Measurements from ENCODE around the gene BORCS5.

Gene BORCS5

DNA sequence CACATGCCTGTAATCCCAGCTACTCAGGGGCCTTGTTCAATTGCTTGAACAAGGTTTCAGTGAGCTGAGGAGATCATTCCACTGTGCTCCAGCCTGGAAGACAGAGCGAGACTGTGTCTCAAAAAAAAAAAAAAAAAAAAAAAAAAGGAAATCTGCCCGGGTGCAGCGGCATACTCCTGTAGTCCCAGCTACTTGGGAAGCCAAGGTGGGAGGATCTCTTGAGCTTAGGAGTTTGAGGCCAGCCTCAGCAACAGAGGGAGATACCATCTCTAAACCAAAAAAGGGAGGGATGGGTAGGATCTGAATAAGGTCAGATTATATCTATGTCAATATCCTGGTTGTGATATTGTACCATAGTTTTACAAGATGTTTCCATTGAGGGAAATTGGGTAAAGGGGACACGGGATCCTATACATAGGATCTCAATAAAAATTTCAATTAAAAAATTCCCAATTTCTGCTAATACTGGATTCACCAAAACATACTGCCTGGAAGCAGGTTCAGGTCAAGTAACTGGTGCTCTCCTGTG is 76.4 kb downstream of the BORCS5 start:
- no peak for DNase-seq (ENCODE audit: low spot score)

DNA sequence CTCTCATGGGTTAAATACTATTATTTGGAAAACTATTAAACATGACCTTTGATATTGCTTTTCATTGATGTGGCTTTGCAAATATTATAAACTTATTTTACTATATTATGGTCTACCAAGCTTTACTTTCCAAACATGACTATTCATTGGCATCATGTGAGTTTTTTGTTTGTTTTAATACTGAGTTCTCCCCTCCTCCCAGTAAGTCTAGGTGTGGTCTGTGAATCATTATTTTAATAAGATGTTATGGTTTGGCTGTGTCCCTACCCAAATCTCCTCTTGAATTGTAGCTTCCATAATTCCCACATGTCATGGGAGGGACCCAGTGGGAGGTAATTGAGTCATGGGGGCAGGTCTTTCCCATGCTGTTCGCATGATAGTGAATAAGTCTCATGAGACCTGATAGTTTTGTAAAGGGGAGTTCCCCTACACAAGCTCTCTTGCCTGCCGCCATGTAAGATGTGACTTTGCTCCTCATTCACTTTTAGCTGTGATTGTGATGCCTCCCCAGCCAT is 80.0 kb downstream of the BORCS5 start:
- no peak for DNase-seq (ENCODE audit: low spot score)

DNA sequence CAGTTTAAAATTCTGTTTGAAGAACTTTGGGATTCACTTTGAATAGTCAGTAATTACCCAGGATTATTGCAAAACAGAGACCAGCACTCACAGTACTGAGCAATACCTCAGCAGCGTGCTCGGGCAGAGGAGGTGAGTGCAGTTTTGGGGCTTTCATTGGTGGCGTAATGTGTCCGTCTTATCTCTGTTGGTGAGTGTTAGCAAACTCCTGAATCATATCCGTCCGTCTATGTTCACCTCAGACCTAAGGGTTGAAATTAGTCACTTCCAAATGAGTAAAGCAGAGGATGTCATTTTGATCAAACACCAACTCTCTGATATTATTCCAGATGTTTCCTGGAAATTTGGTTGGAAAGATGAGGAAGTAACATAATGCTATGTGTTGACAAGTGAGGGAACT is 82.8 kb downstream of the BORCS5 start:
- DNase-seq (ENCODE audit: low spot score) = no peak

DNA sequence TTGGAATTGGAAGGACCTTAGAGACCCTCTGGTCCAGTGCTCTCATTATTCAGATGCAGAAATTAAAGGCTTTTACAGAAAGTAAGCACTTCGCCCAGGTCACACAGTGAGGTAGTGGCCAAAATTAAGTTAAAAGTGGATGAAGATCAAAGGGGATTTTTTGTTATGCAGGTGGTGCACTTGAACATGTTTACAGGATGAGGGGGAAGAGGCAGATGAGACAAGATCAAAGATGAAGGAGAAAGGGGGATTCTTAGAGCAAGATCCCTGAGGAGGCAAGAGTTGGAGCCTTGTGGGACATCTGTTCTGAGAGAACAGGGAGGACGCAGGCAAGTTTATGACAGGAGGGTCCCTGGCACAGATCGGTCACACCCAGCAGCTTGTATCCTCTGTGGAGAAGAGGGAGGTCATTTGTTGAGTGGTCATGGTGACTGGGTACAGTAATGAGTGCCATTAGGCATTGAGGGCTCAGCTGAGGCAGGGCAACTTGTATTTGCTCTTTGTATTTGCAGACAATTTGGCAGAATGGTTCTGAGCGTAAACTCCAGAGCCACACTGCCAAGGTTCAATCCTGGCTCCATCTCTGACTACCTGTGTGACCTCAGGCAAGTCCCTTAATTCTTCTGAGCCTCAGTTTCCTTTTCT is 84.0 kb downstream of the BORCS5 start:
- DNase-seq (ENCODE audit: low spot score) = no peak

DNA sequence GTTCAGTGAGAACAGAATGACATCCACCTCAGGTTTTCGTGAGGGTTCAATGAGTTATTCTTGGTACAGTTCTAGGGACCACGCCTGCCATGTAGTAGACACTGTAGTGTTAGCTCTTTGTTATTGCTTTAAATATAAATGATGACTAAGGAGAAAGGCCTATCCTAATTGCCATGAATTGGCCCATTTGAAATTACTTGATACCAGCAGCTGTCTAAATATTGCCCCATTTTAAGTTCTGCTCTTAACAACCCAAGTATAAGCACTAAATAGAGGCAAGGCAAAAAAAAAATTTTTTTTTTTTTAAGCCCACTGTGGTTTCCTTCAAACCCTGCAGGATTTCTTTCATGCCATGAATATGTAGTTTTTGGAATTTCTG is 84.5 kb downstream of the BORCS5 start:
- no peak for DNase-seq (ENCODE audit: low spot score)

DNA sequence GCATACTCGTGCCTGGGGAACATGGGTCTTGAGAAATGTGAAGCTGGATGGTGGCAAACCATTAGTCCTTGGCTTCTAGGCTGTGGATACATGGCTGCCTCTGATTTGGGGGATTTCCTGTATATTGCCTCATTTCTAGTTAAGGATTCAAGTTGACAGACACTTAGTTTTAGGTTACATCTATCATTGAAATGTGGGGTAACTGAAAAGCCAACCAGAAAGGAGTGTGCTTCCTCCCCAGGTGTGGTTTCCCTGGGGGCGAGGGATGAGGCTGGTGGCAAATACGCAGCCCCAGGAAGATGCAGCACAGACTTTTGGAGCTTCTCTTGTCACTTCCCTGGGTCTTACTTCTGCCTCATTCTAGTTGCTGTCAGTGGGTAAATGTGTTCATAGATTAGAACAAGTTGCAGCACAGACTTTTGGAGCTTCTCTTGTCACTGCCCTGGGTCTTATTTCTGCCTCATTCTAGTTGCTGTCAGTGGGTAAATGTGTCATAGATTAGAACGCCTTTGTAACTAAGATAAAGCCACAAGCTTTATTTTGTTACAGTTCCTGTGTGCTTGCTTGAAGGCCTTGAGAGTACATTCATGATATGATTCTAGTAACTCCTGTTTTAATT is 85.1 kb downstream of the BORCS5 start:
- no peak for DNase-seq (ENCODE audit: low spot score)

DNA sequence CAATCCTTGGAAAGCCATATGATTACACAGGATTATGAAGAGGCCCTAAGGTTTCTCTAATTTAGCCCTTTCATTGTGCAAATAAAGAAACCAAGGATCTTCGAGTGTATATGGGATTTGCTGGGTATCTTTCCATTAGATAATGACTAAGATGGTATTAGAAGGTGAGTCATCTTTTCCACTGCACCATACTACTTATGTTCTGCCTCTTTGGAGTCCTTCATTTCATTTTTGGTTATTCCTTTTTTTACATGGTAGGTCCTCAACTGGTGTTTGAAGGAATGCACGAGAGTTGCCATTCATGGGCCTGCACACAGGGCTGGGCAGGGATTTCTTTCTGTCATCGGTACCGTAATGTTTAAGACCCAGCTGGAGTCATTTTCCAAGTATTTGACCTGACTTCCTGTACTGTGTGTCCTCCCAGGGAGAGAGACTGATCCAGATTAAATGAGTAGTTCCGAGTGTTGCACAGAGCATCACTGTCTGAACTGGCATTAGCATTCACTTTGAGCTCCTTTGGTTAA is 85.7 kb downstream of the BORCS5 start:
- DNase-seq (ENCODE audit: low spot score) = no peak

DNA sequence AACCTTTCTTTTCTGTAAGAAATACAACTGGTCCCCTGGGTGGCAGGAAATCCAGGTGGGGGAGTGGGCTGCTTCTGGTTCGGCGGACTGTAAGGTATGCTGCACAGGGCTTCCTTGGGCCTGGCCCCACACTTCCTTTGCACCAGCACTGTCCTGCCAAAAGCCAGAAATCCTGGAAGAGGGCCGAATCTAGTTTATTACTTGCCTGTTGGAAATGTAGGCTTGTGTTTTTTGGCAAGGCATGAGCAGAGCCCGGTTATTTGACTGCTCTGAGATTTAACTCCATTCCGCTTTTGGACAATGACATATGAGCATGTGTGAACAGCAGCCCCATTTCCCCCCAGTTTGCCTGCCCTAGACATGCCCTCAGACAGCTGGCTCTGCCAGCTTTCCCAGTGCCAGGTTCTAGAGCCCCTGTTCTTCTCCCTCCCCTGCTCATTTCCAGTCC is 86.6 kb downstream of the BORCS5 start:
- no peak for DNase-seq (ENCODE audit: low spot score)

DNA sequence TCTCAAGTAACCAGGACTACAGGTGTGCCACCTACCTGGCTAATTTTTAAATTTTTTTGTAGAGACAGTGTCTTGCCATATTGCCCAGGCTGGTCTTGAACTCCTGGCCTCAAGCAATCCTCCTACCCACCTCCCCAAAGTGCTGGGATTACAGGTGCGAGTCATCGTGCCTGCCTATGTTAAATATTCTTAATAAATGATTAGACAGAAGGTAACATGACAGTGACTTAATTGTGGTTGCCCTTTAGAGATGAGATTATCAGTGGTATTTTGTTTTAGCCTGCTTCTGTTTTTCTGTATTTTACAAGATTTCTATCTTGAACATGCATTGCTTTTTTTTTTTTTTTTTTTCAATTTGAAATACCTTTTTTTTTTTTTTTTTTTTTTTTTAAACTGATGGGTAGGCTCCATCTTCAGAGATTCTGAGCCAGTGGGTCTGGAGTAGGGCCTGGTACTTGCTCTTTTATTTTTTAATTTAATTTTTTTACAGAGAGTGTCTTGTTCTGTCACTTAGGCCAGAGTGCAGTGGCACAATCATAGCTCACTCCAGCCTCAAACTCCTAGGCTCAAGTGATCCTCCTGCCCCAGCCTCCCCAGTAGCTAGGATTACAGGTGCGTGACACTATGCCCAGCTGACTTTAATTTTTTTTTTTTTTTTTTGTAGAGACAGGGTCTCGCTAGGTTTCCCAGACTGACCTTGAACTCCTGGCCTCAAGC is 88.4 kb downstream of the BORCS5 start:
- no peak for DNase-seq (ENCODE audit: low spot score)

DNA sequence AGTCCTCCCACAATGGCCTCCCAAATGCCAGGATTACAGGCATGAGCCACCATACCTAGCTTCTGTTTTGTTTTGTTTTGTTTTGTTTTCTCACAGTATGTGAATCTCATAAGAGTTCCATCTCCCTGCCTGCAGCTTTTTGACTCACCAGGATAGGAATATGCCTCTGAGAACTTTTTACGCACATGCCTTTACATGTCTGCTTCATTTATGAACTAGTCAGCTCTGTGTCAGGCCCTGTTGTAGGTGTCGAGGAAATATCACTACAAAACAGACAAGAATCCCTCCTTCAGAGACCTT is 89.0 kb downstream of the BORCS5 start:
- no peak for DNase-seq (ENCODE audit: low spot score)

DNA sequence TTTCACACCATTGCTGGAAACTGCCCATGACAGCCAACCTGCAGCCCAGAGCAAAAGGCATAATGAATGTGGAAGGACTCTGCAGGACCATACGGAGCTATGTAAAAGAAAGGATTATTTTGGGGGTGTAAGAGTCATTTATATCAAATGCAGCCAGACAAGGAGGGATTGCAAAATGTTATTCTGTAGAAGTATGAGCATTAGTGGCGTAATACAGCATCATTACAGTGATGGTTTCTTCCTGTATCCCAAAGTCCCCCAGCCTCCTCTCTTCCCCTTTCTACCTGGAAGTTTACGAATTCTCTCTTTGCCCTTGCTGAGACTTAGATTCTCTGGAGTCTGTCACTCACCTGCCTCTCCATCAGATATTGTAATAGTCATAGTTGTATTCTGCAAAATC is 89.9 kb downstream of the BORCS5 start:
- DNase-seq (ENCODE audit: low spot score) = no peak

DNA sequence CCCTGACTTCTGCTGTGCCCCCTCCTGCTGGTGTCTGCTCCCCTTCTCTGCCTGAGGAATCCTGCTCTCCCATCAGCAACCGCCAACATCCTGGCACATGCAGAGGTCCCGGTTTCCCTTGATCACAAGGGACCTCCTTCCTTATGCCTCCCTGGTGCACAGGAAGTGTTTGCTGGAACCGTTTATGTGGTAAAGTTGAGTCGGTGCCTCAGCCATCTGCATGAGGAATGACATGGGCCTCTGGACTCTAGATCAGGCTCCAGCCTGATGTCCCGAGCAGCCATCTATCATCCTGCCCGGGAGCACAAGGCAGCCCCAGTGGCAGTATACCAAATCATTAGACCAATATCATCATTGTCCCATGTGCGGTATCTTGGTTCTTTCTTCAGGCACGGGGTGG is 90.4 kb downstream of the BORCS5 start:
- DNase-seq (ENCODE audit: low spot score) = no peak

DNA sequence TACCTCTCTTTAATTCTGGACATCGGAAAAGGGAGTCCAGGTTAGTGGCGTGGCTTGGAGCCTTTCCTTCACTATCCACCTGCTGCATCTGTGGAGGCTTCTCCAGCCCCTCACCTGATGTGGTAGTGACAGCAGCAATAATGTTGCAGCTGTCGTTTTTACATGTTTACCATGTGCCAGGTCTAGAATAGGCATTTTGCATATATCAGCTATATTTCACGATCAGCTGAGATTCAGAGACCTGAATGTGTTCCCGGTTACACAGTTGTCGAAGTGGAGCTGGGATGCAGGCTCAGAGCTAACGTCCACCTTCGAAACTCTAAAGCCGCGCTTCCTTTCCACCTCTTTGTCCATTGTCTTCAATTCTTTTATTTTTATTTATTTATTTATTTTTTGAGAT is 91.0 kb downstream of the BORCS5 start:
- DNase-seq (ENCODE audit: low spot score) = no peak

DNA sequence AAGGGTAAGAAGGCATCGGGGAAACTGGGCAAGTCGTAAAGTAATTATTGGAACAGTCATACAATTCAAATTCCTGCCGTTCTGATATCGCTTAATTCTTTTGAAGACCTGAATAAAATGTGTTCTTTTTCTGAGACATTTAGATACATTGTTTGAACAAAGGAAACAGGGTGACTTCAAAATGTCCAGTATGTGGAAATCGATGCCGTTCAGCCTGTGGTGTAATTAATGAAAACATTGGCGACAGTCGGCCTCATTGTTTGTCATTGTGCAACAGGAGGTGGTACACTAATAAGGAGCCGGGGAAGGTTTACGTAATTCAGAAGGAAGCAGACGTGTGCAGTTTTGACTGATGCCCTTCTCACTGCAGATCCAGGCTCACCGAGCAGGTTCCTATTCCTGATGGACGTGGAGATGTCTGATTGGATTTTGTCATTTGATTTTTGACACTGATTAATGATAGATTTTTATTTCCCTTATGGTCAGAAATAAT is 92.7 kb downstream of the BORCS5 start:
- DNase-seq (ENCODE audit: low spot score) = no peak

DNA sequence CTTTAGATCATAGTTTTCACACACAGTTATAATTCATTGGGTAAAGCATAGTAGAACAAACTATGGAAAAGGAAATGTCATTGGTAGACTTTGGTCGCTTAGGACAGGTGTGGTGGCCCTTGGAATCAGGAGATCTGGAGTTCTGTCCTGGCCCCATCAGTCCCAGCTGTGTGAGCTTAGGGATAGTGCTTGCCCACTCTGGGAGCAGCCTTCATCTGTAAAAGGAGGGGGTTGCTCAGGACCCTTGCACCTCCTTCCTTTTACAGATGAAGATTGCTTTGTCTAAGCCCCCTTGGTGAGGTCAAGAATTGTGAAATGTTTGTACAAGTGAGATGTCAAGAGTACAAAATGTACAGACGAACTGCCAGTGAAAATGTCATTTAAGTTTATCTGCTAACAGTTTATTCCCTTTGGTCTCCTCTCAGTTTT is 93.2 kb downstream of the BORCS5 start:
- DNase-seq (ENCODE audit: low spot score) = no peak

DNA sequence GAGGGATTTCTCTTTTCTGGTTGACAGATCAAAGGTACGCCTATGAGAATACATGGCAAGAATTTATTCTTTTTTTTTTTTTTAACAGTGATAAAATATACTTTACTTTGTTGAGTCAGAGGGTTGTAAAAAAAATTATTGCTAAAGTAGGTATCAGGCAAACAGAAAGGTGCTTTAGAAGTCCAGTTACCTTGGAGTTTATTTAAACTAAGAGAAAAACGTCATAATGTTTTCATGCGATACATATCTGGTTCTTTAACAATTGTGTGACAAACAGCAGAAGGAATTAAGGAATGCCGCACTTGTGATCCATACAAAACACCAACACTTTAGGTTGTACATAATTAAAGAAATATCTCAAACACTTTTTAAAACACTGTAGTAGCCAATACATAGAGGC is 94.2 kb downstream of the BORCS5 start:
- DNase-seq (ENCODE audit: low spot score) = no peak

DNA sequence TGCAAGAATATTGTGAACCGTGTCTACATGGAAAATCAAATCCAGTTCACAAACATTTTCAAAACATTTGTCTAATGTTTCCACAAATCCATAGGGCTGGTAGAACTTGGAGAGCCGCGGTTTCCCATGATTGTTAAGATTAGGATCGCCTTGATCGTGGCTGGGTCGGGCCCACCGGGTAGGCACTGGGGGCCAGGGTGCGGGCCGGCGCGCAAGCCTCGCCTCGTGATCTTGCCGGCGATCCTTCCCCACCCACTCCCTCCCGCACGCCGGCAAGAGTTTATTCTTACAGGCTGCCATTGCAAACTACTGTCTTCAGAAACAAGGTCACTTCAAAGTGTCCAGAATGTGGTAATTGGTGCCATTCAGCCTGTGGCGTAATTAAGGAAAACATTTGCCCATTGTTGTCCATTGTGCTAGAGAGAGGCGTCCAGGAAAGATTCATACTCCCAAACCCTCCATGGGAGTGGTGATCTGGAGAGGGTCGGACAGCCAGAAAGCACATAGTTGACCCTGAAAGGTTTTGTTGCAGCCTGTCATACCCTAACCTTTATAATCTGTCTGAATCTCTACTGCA is 95.5 kb downstream of the BORCS5 start:
- no peak for DNase-seq (ENCODE audit: low spot score)

DNA sequence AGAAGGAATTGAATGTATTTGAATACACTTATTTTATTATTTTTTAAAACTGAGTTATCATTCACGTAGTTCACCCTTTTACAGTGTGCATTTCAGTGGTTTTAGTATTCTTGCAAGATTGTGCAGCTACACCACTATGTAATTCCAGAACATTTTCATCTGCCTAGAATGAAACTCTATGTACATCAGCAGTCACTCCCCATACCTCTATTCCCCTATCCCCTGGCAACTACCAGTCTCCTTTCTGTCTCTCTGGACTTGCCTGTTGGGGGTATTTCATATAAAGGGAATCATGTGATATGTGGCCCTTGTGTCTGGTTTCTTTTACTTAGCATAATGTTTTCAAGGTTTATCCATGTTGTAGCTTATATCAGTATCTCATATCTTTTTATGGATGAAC is 96.8 kb downstream of the BORCS5 start:
- no peak for DNase-seq (ENCODE audit: low spot score)

DNA sequence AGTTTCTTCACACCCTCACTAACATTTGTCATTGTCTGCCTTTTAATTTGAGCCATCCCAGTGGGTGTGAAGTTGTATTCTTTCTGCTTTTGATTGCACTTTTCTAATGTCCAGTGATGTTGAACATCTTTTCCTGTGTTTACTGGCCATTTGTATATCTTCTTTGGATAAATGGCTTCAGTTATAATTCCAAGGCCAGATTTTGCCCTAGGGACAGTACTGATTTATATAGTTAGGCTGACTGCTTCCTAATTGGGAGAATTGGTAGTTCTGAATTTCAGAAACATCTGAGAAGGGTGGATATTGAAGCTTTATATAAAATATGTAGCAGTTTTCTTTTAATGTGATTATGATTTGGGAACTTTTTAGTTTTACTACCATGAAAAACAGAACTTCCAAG is 97.4 kb downstream of the BORCS5 start:
- DNase-seq (ENCODE audit: low spot score) = no peak

DNA sequence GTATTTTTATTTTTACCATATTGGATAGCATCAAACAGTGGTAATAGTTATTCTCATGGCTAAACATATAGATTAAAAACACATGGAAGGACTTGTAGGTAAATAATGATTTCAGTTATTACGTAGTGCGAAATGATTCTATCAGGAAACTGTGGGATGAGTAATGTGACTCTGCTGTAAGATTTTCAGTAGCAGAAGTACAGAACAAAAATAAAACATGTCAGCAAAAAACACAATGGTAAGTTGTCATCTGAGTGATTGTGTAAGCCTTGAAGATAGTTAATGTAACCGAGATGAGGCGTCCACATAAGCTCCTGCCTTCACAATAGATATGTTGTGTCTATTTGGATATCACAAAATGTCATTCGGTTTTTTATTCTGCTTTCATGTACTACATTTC is 99.8 kb downstream of the BORCS5 start:
- no peak for DNase-seq (ENCODE audit: low spot score)

DNA sequence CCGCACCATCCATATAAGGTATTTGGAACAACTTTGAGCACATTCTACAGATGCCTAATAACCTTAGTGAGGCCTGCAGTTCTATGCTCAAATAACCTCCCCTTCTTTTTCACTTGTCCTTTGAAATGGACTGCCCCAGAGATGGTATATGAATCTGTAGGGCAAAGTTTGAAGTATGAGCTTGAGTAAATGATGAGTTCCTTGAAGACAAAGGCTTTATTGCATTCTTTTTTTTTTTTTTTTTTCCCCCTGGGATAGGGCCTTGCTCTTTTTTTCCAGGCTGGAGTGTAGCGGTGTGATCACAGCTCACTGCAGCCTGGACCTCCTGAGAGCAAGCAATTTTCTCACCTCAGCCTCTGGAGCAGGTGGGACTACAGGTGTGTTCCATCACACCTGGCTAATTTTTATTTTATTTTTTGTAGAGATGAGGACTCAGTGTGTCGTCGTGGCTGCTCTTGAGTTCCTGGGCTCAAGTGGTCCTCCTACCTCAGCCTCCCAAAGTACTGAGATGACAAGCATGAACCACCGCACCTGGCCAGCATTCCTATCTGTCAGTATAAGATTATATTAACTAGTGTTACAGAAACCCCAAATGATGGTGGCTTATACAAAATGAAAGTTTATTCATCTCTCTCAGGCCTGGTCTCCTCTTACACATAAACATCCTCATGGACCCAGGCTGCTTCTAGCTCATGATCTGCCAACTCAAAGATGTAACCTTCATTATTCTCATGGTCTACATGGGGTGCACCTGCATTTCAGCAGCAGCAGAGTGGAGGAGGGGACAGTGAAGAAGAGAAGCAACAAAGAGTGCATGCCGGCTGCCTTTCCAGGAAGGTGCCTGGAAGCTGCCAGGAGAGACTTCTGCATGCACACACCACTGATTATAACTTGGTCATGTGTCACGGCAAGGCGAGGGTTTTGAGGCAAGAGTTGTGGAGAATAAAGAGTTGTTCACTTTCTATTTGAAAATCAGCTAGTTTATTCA is 104.4 kb downstream of the BORCS5 start:
- DNase-seq (ENCODE audit: low spot score) = no peak
